Stimulated activated CD8-positive, alpha-beta memory T cell treated with anti-CD3 and anti-CD28 coated beads, Interleukin-12 subunit alpha, Interleukin-12 subunit beta, amount 100 ng/mL, for 24 hours (primary cell): ENCODE measurements around the gene KCTD15.

Source experiments
- DNase-seq: peaks from one replicate; pipeline ENCODE4 v3.0.0-alpha.2; 2020; ENCODE audit errors: extremely low read depth

The KCTD15 gene

GRCh38 chr19:33796164-33796875 is at the start of gene KCTD15:
Gene KCTD15, plus strand, starts transcription at chr19:33796870. Its CDS starts 3,585 bp downstream, at chr19:33800455.
- DNase-seq = no peak

- no peak for DNase-seq
Observed at GRCh38 chr19:33747273-33747672, 49.4 kb upstream of the KCTD15 start.

GRCh38 chr19:33748231-33748630 is 48.4 kb upstream of the KCTD15 start:
- no peak for DNase-seq

GRCh38 chr19:33749016-33749415 is 47.7 kb upstream of the KCTD15 start:
- DNase-seq = no peak

- DNase-seq = no peak
Observed at GRCh38 chr19:33749619-33750175, 47.0 kb upstream of the KCTD15 start.

GRCh38 chr19:33750587-33751435 is 45.9 kb upstream of the KCTD15 start:
- DNase-seq = no peak

- no peak for DNase-seq
Observed at GRCh38 chr19:33751436-33751770, 45.3 kb upstream of the KCTD15 start.

- DNase-seq = no peak
Observed at GRCh38 chr19:33752018-33752800, 44.5 kb upstream of the KCTD15 start.

- no peak for DNase-seq
Observed at GRCh38 chr19:33752945-33753344, 43.7 kb upstream of the KCTD15 start.

- DNase-seq = no peak
Observed at GRCh38 chr19:33754361-33754760, 42.3 kb upstream of the KCTD15 start.

GRCh38 chr19:33755099-33756035 is 41.3 kb upstream of the KCTD15 start:
- no peak for DNase-seq

- DNase-seq = no peak
Observed at GRCh38 chr19:33756177-33756576, 40.5 kb upstream of the KCTD15 start.

GRCh38 chr19:33758541-33759013 is 38.1 kb upstream of the KCTD15 start:
- no peak for DNase-seq

- DNase-seq = no peak
Observed at GRCh38 chr19:33759356-33759755, 37.3 kb upstream of the KCTD15 start.

- DNase-seq = no peak
Observed at GRCh38 chr19:33763633-33764371, 32.9 kb upstream of the KCTD15 start.

GRCh38 chr19:33766623-33767022 is 30.0 kb upstream of the KCTD15 start:
- DNase-seq = no peak

- no peak for DNase-seq
Observed at GRCh38 chr19:33767898-33768413, 28.7 kb upstream of the KCTD15 start.

GRCh38 chr19:33769208-33769607 is 27.5 kb upstream of the KCTD15 start:
- no peak for DNase-seq

GRCh38 chr19:33770107-33770506 is 26.6 kb upstream of the KCTD15 start:
- DNase-seq = no peak
